ENCODE data around the gene FAM118A. TPM values are rescaled to one million over a fixed set of nuclear protein-coding genes. Genes with fewer than 3 reads are reported as not detected.
A peak's percentile ranks its signal among the peaks of the same experiment; 100 is the strongest.

FAM118A gene
- total and polyA plus RNA-seq, 11 donors = 4.0 to 46.8 (median 15.0) TPM

GRCh38 chr22:45336971-45337431, 27.3 kb downstream of the FAM118A start:
- ATAC-seq (peak; percentile 28 to 76 (median 56)), DNase-seq (peak; percentile 78 to 89 (median 83))
- Histone ChIP-seq H3K27me3 (no peaks in the 10 kb centered on the region), H3K4me1 (peaks cover 0 to 55% (median 39%) of the 10 kb centered on the region in 12 donors), H3K27ac (peak overlapping the region in 10 of 12 donors; percentile 7 to 80 (median 62)), H3K36me3 (peaks cover 0 to 80% (median 56%) of the 10 kb centered on the region in 9 donors), H3K4me3 (peak overlapping the region in 1 of 12 donors; percentile 8), H3K9me3 (no peaks in the 10 kb centered on the region)
- TF ChIP-seq CTCF (IDR thresholded peaks at IDR 0.05) = no peak
- no peak for TF ChIP-seq POLR2A (IDR thresholded peaks at IDR 0.05)
- 15 to 21% (median 17%) methylated on average over 18 of the region's 18 CpGs for WGBS, 4 donors
- intact Hi-C loops (cut with DNase I) = loop anchor here in 1 of 10 donors (10.0 kb wide), 1 partner anchor 62 kb away; no protein-coding TSS in a partner anchor

GRCh38 chr22:45337536-45337935, 27.8 kb downstream of the FAM118A start:
- no peaks in the 10 kb centered on the region for H3K27me3 ChIP-seq
- H3K4me1 ChIP-seq = peaks cover 0 to 58% (median 41%) of the 10 kb centered on the region in 12 donors
- H3K4me3 ChIP-seq = no peak overlapping the region
- DNase-seq (no peak), ATAC-seq (no peak)
- intact Hi-C loops (cut with DNase I) = loop anchor here in 1 of 10 donors (10.0 kb wide), 1 partner anchor 63 kb away; no protein-coding TSS in a partner anchor
- 80 to 86% (median 85%) methylated on average over 9 of the region's 9 CpGs for WGBS, 4 donors
- no peak for TF ChIP-seq CTCF (IDR thresholded peaks at IDR 0.05)
- no peak for TF ChIP-seq POLR2A (IDR thresholded peaks at IDR 0.05)
- H3K27ac ChIP-seq = peak overlapping the region in 10 of 12 donors; percentile 7 to 80 (median 61)
- no peaks in the 10 kb centered on the region for H3K9me3 ChIP-seq
- H3K36me3 ChIP-seq = peaks cover 0 to 80% (median 51%) of the 10 kb centered on the region in 9 donors

DNA sequence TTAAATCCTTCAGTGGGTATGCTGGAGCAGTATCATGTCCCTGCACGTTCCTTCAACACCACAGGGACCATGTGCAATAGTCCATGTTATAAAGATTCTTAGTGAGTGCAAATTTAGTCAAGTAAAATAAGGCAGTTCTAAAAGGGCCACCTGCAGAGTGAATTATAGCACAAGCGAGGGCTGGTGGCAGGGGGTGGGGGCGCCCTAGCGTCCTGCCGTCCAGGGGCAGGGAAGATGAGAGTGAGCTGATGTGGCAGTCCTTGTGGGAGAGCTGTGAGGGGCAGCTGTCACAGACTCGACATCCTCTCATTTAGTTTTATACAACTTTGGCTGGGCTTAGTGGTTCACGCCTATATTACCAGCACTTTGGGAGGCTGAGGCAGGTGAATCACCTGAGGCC, 29.1 kb downstream of the FAM118A start:
- WGBS, 4 donors = 90 to 94% (median 92%) methylated on average over 7 of the region's 7 CpGs
- Histone ChIP-seq H3K27ac (no peak overlapping the region), H3K27me3 (no peaks in the 10 kb centered on the region), H3K4me3 (no peak overlapping the region), H3K36me3 (peaks cover 0 to 82% (median 41%) of the 10 kb centered on the region in 9 donors), H3K4me1 (peaks cover 0 to 55% (median 41%) of the 10 kb centered on the region in 12 donors), H3K9me3 (no peaks in the 10 kb centered on the region)
- intact Hi-C loops (cut with DNase I) = loop anchor here in 1 of 10 donors (10.0 kb wide), 1 partner anchor 64 kb away; no protein-coding TSS in a partner anchor
- DNase-seq (no peak), ATAC-seq (no peak)
- TF ChIP-seq CTCF (IDR thresholded peaks at IDR 0.05) (no peak), POLR2A (IDR thresholded peaks at IDR 0.05) (no peak)

DNA sequence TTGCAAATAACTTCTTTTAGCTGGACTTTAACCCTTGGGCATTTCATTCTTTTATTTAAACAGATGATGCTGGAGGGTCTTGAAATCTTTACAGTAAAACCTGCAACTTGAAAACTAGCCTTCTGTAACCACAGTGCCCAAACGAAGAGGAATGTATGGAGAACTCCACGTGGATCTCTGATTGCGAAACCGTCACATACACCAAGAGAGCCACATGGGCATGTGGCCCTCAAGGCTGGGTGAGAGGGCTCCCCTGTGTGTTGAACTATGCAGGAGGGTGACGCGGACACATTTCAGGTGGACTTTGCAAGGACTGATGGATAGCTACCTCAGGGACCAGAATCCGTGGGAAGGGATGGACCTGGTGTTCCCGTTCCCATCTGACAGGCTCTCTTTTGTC, 30.6 kb downstream of the FAM118A start:
- no peak for ATAC-seq
- intact Hi-C loops (cut with DNase I) = no loop called here
- H3K36me3 ChIP-seq = peaks cover 0 to 75% (median 29%) of the 10 kb centered on the region in 9 donors

More for the DNA sequence above, 30.6 kb downstream of the FAM118A start:
- Histone ChIP-seq H3K4me1 (peaks cover 0 to 41% (median 34%) of the 10 kb centered on the region in 12 donors), H3K27ac (no peak overlapping the region), H3K4me3 (no peak overlapping the region), H3K9me3 (no peaks in the 10 kb centered on the region), H3K27me3 (no peaks in the 10 kb centered on the region)
- TF ChIP-seq CTCF (IDR thresholded peaks at IDR 0.05) = no peak
- TF ChIP-seq POLR2A (IDR thresholded peaks at IDR 0.05) = no peak
- 84 to 90% (median 88%) methylated on average over 8 of the region's 8 CpGs for WGBS, 4 donors
- DNase-seq = no peak
